ENCODE data around the gene SLF1.
"Not testable (repeated sequence)": the region's sequence is repeated elsewhere in the genome, so short reads cannot be mapped to it uniquely, and the experiment has no call there.

The SLF1 gene

DNA sequence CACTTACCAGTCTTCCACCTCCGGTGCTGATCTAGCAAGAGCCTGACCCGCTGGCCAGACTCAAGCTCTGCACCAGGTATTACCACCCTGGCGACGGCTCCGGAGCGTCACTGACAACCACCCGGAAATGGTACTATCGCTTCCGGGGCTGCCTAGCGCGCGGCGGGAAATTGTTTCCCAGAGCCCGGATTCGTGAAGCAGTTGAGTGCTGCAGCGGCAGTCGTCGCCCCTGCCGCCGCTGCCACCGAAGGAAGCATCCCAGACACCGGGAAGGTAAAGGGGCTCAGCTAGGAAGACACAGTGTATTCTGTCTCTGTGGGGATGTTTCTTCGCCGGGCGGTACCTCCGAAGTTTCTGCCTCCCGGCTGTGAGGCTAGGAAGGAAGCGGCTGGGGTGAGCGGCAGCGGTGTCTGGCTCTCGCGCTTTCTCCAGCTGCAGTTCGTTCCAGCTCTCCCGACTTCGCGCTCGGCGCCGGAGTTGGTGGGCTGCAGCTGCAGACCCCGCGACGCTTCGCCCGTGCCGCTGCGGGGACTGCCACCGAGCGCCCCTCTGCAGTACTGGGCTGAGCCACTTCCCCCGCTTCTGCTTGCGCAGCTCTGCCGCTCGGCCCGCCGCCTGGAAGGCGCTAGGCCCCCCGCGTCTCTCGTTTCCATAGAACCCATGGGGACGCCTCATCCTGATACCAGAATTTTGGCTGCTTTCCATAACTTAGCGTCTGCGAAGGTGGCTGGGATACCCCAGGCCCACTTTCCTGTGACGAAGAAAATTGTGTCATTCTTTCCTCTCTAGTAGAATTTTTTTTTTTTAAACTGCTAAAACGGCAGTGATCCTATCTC, at the start of gene SLF1, which contains the start of gene KIAA0825:
Gene SLF1 (plus strand): TSS at position 177 of the 836 bp plus-strand sequence. CDS start 10,142 bp downstream, outside the sequence.
Gene KIAA0825 (minus strand): TSS at position 112 of the 836 bp plus-strand sequence. CDS start 81,478 bp downstream, outside the sequence.
- DNase-seq: peak; percentile 81

DNA sequence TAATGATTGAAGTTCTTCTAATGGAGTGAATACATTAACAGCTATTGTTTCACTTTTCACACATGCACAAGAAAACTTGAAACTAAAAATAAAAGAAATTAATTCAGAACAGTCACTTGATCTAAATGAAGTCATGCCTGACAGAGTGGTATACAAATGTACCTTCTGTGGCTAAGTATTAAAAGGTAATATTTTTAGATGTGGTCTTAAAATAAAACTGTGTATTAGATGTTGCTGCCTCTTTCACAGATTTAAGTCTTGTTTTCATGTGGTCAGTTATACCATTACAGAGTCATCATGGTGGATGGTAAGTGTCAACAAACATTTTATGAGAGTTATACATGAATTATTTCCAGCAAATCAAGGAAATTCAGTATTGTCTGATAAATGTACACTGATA, 47.1 kb upstream of the SLF1 start:
- no peak for DNase-seq

DNA sequence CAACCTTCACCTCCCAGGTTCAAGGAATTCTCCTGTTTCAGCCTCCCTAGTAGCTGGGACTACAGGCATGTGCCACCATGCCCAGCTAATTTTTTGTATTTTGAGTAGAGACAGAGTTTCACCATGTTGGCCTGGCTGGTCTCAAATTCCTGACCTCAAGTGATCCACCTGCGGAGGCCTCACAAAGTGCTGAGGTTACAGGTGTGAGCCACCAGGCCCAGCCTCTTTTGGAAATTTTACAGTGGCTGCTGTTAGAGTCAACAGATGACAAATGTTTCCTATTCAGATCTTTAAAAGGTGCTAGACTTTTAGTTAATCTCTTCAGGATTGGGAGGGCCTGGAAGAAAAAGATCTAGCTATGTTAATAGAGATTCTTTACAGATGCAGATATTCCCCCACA, 45.1 kb upstream of the SLF1 start:
- not testable (repeated sequence) for DNase-seq

DNA sequence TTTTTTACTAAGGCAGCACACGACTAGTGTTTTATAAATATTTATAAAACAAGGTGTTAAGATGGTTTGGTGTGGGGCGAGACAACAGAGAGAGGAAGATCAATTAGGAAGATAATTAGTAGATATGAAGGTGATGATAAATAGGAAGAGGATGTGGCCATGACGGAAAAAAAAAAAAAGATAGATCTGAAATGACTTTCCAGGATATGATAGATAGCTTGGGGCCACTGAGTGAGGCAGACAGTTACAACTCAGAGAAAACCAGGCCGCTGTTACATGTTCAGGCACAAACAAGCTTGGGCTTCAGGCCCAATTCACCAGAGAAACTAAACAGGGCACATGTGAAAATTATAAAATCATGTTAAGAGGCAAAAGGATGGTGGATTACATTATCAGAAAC, 43.3 kb upstream of the SLF1 start:
- DNase-seq: no peak

DNA sequence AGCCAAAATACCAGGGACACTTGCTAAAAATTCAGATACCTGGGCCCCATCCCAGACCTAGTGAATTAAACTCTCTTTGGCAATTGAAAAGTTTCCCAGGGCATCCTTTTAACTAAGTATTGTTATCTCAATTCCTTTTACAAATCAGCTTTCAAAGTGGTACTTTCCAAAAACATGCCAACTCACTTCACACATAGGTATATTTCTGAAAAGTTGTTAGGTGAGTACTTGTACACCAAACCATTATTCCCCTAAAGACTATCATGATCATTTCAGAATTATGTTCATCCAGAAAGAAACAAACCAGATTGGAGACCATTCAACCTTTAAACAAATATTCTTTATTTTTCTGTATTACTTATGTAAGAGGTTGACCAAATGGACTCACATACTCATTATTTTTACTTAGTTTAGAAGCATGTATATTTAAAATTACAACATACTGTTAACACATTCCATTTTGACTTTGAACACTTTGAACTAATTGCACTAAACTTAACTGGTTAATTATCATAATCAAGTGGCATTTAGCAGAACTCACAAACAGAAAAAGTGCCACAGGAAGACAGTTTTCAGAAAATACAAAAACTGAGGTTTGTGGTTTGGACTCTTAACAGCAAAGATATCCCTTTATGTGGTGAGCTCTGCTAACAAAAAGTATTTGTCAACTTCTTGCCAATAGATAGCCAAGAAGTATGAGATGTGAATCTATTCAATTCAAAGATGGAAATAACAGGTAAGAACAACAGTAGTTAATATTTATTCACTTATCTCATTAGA, 40.8 kb upstream of the SLF1 start:
- no peak for DNase-seq

DNA sequence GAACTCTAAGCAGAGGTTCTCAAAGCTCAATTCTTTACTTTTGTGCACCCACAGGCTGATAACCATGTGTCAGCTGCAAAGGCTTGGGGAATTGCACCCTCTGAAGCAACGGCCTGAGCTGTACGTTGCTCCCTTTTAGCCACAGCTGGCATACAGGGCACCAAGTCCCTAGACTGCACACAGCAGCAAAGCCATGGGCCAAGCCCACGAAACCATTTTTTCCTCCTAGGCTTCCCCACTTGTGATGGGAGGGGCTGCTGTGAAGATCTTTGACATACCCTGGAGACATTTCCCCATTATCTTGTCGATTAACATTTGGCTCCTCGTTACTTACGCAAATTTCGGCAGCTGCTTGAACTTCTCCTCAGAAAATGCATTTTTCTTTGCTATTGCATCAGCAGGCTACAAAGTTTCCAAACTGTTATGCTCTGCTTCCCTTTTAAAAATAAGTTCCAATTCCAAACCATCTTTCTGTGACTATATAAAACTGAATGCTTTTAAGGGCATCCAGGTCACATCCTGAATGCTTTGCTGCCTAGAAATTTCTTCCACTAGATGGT, 23.1 kb upstream of the SLF1 start:
- DNase-seq: no peak

DNA sequence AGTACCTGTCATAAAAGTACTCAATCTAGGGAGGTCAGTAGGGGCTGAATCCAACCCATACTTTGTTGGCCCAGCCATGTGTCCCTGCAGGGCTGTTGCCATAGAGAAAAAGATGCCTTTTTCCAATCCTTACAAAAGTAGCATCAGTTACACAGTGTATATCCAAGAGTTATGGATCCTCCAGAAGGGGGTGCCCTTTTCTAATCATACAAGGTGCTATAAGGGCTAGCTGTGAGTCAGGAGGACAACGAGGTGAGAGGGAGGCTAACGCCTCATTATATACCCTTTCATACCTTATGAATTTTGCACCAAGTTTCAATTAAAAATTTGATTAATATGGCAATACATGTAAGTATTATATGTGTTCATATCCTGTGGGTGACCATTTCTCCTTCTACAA, 4.9 kb upstream of the SLF1 start:
- DNase-seq: no peak

DNA sequence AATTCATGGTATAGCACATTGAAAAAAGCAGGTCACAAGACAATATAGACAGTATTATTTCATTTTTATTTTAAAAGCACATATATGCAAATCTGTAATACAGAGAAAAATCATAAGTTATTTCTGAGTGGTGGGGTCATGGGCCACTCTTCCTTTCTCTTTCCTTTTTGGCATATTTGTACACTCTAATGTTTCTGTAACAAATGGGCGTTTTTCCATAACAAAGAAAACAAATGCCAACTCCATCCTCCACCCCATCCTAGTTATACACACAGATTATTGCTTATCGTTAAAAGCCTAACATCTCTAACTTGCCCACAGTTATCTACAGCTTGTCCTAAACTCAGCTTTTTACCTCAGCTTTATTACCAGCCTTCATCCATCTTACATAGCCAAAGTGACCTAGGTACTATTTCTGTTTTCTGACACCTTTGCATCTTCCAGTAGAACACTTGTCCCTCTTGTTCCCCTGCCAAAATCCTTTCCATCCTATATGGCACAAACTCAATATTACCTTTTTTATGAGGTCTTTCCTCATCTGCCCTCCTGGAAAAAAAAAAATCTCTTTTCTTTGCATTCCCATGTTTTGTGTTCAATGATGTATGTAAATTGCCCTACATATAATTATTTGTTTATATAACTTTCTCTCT, 4.2 kb upstream of the SLF1 start:
- DNase-seq: no peak

DNA sequence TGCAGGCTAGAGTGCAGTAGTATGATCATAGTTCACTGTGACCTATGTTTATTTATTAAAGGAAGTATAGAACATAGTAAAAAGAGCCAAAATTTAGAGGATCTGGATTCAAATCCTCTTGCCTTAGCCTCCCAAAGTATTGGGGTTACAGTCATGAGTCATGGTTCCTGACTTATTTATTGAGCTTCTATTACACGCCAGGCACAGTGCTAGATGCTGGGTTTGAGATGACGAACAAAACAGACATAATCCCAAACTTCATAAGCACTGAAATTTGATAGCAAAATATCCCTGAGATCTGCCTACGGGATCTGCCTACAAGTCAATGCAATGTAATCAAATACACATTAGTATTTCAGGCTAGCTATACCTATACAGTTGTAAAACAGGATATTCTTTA, 2.6 kb upstream of the SLF1 start:
- DNase-seq: no peak

DNA sequence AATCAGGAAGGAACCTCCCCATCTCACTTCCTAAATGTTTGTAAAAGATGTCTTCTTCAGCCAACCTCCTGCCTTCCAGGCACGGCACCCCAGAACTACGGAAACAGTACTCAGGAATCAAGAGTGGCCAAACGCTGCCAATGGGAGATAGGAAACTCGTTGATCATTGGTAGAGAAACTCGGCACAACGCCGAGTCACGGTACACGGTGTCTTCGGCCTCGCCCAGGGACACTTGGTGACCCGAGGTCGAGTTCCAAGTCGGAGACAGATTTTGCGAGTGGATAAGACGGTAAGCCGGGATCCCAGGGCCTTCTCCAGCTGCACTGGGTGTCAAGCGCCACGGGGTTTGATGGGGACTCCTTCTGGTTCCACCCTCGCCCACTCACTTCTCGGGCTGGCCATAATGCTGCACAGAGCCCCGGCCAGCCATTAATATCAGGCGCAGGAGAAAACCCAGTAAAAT, 408 bp upstream of the SLF1 start:
- DNase-seq: peak; percentile 53

DNA sequence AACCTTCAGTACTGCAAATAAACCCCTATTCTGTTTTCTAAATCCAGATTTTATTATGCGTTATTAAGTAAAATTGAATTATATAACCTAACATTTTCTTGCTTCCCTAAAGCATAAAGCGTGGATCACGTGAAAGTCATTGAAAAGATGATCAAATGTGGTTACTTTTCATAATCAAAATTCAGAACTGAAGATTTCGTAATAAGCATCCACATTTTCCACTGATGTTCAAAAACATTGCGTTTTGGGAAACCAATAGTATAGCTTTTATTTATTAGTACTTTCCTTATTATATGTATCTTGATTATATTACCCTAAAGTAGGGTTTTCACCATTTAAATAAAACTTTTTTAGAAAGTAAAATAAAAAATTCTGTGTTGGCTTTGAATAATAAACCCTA, 1.8 kb downstream of the SLF1 start:
- no peak for DNase-seq

DNA sequence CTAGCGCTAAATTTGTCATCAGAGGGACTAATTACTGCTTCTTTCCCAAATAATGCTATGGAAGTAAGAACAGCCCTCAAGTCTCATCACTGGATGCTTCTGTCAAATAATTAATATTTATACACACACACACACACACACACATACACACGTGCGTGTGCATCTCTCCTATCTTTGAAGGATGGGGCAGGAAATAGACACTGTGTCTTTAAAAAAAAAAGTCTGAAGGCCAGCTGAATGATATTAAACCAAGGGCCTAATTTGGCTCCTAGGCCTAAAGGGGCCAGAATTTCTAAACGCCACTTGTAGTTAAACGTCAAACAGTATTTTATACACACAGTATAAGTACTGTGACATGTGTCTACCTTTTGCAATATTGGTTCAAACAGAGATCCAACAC, 3.3 kb downstream of the SLF1 start:
- DNase-seq: no peak

DNA sequence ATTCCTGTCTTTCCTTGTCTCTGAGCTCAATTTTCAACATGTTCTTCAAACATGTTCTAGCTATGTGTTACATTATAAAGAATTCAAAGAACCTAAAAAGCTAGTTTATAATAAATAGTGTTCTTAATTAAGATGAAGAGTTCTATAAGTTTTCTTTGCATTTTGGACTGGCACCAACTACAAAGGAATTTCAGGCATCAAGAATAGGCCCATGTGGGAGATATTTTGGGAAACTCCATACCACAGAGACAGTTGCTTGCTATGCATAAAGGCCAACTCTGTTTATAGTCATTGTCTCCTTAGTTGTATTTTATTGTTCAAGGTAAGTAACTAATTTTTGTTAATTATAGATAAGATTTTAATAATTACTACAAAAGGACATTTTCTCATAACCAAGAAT, 4.5 kb downstream of the SLF1 start:
- no peak for DNase-seq

DNA sequence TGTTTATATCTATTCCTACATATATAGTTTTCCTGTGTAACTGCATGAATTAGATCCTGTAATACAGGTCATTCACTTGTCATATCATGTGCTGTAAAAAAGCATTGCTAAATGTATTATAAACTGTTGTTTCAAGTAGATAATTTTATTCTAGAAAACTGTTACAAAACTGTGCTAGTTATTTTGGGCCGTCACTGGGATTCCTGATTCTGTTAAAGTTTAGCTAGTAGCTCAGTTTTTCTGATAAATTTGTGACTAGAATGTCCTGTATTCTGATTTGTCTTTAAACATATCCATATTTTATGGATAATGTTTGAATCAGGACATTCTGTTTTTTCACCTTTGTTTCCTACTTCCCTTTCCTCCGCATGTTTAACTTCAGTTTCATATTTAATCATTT, 5.4 kb downstream of the SLF1 start:
- DNase-seq: no peak

DNA sequence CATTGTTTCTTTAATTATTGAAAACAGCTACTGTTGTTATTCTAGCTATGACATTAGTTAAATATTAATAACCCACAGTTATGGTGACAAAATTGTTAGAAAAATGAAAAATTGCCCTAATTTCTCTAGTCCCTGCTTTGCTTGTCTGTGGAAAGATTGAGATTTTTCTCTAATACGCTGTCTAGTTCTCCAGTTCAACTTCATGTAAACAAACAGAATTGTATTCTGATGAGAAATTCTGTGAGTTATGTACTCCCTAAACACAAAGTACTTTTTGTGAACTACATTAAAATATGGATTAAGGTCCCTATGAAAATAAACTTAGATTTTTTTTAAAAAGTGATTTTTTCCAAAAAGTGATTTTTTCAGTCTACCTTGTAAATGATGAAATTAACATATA, 8.7 kb downstream of the SLF1 start:
- DNase-seq: no peak

DNA sequence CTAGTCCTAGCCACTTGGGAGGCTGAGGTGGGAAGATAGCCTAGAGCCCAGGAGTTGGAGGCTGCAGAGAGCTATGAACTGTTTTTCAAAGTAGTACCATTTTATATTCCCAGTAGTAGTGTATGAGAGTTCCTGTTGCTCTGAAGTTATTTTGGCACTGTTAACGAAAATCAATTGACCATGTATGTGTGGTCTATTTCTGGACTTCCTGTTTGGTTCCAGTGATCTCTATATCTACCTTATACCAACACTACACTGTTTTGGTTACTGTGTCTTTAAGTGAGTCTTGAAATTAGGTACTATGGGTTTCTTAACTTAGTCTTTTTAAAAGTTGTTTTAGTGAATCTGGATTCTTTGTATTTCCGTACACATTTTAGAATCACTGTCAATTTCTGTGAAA, 13.6 kb downstream of the SLF1 start:
- no peak for DNase-seq

DNA sequence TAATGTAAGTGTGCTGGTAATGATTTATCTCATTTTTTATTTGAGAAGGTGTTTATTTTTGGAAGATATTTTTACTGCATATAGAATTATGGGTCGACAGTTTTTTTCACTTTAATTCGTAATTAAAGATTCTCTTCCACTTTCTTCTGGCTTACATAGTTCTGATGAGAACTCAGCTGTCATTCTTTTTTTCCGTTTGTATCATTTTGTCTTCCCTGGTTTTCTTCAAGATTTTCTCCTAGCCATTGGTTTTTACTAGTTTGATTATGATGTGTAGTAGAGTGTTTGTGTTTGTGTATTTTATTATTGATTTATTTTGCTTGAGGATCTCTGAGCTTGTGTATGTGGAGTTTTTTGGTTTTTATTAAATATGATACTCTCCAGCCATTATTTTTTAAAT, 21.7 kb downstream of the SLF1 start:
- no peak for DNase-seq

DNA sequence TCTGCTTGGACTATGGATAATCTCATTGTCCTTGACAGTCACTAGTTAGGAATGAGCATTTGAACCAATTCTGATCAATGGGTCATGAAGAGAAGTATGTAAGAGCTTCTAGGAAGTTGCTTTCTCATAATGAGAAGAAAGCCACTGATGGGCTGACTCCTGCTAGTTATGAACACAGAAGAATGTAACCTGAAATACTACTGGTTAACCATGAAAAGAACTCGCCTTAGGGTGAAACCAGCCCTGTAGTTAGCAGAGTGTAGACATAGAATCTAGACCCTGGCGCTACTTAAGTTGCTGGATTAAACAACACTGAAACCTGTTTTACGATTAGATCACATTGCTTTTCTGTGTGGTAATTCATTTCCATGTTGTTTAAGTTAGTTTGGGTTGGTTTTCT, 26.6 kb downstream of the SLF1 start:
- no peak for DNase-seq

DNA sequence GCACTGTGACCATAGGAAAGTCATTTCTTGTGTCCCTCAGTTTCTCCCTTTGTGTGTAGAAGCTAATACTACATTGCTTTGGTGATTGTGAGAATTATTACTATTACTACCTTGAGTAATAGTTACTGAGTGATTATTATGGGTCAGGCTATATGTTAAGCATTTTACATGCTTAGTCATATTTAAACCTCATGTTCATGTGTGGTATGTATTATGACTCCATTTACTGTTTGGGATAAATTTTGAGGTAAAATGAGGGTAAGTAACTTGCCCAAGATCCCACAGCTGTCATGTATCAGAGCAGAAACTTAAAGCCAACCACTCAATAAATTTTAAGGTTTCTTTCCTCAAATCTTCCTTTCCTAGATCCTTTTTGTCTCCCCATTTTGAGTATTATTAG, 28.3 kb downstream of the SLF1 start:
- no peak for DNase-seq

DNA sequence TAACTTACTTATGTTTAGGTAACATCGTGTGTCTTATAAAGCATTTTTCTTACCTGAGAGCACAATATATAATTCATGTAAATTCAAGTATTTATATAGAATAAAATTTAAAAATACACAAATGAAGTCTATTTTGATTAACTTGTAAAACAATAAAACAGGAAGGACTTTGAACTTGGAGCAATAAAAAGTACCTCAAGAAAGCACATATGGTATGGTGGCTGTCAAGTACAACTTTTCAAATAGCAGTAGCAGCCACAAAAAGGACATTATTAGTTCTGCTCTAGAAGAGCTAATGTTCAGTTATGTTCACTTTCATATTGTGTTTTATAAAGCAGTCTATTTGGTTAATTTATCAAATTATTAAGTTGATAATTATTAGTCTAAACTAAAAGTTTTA, 31.4 kb downstream of the SLF1 start:
- no peak for DNase-seq

DNA sequence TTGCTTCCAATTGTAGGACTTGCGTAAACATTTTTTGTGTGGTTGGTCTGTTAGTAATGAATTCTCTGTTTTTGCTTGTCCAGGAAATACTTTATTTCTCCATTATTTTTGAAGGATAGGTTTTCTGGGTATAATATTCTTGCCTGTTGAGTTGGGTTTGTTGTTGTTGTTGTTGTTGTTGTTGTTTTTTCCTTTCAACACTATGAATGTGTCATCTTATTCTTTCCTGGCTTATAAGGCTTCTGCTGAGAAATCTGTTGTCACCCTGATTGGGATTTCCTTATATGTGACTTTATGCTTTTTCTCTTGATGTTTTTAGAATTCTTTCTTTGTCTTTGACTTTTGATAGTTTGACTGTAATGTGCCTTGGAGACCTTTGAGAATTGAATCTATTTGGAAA, 39.8 kb downstream of the SLF1 start:
- DNase-seq: no peak

DNA sequence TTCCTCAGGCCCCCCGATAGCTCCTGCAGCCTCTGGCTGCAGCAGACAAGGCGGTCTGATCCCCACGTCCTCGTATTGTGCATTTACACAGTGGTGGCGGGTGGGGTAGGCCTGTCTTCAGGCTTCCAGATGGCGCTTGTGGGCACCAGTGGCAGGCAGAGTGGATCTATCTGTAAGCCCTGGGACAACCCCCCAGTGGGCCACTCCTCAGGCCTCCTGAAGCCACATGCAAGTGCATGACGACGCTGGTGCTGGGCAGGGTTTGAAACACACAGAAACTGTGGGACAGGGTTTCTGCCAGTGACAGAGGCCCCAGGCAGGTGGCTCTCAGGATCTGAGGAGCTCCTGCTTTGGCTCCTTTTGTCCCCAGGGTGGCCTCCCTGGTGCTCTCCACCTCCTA, 42.0 kb downstream of the SLF1 start:
- DNase-seq: no peak

DNA sequence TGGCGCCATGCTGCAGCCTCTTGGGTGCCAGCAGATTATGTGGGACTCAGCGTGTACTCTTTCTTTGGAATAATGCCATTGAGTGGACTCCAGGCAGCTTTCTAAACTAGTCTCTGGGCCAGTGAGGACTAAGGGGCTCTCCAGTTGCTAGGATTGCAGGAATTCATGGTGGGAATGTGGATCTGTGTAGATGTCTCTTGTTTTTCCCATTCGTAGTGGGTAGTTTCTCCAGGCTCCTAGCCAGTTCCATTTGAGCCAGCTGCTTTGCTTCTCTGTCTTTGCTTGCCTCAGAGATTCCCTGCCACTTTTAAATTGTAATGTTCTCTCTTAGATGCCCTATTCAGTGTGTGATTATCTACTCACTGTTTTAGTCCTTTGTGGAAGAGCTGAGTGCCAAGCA, 42.6 kb downstream of the SLF1 start:
- no peak for DNase-seq
